GM18909 (cell line): ENCODE data around the gene CHP2.
"Not testable (repeated sequence)": the region's sequence is repeated elsewhere in the genome, so short reads cannot be mapped to it uniquely, and the experiment has no call there.

Source experiments
- ATAC-seq: cut with Tn5 transposase; IDR thresholded peaks from one replicate; pipeline ENCODE4 v1.9.1; 2021; ENCODE audit warnings: mild to moderate bottlenecking; ENCODE audit not compliant: unreplicated experiment, poor library complexity

Gene CHP2

DNA sequence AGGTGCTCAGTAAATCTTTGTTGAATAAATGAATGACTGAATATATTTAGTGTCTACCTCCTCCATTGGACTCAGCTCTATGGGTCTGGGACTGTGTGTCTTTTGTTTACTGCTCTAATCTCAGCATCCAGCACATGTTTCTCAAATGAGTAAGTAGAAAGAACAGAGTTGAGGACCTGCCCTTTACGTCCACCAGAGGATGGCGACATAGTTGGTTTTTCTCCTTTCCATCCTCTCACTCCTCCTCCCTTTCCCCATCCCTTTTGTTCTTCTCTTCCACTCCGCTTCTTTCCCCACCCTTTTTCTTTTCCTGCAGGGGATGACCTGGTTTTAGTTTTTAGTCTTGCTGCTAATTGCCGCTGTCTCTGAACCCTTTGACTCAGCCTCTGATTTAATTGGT lies 12.1 kb upstream of the CHP2 start:
- no peak for ATAC-seq

DNA sequence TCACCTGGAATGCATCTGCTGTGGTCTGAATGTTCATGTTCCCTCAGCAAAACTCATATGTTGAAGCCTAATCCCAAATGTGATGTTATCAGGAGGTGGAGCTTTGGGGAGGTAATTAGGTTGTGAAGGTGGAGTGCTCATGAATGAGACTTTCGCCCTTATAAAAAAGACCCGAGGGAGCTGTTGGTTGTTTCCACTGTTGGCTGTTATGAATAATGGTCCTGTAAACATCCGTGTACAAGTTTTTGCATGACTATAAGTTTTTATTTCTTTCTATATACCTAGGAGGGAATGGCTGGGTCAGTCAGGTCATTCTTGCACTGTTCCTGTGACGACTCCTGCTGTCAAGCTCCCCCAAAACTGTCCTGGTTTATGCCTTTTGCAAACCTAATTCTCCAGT lies 9.6 kb upstream of the CHP2 start:
- ATAC-seq: no peak

DNA sequence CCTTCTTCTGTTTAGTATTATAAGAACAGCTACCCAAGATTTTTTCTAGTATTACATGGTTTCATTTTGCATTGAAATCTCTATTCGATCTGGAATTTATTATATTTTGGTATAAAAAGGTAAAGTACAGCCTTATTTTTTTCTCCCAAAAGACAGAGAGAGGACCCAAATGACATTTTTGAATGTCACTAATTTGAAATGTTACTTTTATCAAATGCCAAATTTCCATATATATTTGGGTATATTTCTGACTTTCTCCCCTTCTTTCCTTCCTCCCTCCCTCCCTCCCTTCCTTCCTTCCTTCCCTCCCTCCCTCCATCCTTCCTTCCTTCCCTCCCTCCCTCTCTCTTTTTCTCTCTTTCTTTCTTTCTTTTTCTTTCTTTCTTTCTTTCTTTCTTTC lies 6.2 kb upstream of the CHP2 start:
- no peak for ATAC-seq

DNA sequence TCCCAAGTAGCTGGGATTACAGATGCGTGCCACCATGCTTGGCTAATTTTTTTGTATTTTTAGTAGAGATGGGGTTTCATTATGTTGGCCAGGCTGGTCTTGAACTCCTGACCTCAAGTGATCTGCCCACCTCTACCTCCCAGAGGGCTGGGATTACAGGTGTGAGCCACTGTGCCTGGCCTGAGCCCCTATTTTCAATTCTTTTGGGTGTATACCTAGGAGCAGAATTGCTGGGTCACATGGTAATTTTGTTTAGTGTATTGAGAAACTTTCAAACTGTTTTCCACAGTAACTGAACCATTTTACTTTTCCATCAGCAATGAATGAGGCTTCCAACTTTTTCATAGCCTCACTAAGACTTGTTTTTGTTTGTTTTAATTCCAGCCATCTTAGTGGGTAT lies 3.8 kb upstream of the CHP2 start:
- not testable (repeated sequence) for ATAC-seq

DNA sequence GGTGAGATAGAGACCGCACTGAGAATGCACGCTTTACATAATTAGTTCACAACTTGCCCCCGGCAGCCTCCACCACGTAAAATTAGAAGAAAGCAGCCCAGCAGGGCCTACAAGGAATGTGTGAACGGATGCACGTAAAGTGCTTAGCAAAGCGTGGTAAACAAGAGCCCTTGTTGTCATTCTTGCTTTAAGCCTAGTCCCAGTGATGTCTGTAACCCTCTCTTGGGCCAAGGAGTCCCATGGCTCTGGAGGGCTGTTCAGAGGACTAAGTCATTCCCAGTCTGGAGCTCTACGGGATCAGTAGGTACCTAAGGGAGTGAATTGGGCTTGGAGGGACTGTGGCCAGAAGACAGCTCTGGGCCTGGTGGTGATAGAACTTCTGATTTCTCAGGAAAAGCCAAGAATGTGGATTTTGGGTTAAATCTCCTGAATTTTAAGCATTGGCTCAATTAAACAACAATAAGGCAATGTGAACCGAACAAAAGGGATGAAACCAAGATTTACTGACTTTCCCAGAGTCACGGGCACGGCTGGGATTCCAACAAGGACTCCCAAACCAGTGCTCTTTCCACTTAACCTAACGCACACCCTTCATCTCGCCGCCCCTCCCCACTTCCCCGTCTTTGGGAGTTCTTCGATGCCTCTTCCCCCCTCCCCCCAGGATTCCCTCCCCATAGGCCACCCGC lies 775 bp upstream of the CHP2 start:
- no peak for ATAC-seq

DNA sequence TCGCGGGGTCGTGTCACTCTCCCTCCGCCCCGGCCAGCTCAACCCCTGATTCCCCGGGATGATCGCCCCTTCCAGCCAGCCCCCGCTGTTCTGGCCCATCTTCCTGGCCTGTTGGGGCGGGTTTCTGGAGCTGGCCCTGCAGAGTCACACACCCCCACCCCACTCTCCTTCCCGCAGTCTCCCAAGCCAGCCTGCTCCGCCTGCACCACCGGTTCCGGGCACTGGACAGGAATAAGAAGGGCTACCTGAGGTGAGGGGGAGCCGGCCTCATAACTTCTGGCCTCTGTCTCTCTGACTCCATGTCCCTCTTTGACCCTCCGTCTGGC lies 621 bp downstream of the CHP2 start:
- ATAC-seq: no peak

DNA sequence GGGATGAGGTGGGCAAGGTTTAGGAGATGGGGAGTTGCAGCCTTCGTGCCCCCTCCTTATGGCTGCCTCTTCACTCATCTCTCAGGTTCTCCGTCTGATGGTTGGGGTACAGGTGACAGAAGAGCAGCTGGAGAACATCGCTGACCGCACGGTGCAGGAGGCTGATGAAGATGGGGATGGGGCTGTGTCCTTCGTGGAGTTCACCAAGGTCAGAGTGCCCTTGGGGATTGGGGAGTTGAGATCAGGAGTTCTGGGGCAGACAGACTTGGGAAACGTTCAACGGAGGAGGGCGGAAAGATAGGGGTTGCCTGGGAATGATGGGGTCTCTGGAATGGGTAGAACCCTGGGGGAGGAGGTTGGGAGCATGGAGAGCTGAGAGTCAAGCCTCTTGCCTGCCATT lies 2.3 kb downstream of the CHP2 start:
- no peak for ATAC-seq

DNA sequence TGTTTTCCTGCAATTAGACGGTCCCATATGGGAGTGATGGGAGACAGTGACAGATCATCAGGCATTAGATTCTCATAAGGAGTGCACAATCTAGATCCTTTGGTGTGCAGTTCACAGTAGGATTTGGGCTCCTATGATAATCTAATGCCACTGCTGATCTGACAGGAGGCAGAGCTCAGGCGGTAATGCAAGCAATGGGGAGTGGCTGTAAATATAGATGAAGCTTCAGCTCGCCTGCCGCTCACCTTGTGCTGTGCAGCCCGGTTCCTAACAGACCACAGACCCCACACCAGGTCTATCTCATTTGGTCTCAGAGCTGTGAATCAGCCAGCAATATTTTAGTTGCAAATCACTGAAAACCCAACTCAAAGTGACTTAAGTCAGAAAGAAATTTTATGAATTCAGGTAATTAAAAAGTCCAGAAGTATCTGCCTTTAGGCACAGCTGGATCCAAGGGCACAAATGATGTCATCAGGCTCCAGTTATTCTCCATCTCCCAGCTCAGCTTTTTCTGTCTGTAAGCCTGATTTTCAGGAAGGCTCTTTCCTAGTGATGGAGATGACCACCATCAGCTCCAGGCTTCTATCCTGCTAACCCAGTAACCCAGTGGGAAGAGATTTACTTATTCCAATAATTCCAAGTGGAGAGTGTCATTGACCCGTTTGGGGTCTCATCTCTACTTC lies 3.3 kb downstream of the CHP2 start:
- ATAC-seq: no peak

DNA sequence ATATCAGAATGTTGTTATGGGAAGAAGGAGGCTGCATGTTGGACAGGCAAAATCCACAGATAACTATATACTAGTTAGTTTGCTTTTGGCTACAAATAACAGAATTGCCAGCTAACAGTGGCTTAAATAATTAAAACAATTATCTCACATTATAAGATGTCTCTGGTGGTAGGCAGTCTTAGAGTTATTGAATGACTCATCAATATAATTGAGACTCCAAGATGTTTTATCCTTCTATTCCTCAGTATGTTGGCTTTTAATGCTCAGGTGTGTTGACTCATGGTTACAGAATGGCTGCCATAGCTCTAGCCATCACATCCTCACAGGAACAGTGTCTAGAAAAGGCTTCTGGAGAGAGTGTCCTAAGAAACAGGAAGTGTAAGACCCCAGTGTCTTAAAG lies 11.1 kb downstream of the CHP2 start:
- no peak for ATAC-seq

DNA sequence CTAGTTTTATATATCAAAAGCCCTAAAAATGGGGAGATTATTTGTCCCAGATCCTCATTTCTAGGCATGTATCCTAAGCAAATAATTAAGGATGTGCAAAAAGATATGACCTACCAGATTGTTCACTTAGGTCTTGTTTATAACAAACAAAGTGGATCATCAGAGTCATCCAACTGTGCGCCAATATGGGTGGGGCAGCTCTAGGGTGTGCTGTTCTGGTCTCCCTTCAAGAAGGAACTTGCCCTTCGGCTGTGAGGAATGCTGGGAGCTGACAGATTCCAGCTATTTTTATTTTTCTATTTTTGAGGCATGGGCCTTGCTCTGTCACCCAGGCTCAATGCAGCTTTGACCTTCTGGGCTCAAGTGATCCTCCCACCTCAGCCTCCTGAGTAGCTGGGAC lies 13.8 kb downstream of the CHP2 start:
- ATAC-seq: no peak

DNA sequence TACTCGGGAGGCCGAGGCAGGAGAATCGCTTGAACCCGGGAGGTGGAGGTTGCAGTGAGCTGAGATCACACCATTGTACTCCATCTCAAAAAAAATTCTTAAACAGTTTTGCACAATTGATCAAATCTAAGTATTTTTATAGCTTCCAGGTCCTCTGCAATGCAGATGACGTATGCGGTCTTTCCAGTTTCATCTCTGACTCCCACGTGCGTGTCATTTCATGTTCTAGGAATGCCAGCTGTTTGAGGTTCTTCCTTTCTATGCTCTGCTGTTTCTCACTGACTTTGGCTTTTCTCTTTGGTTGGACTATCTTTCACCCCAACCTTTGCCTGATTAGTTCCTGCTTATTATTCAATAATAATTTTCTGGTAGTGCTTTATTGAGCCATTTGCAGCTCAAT lies 16.2 kb downstream of the CHP2 start:
- ATAC-seq: no peak

DNA sequence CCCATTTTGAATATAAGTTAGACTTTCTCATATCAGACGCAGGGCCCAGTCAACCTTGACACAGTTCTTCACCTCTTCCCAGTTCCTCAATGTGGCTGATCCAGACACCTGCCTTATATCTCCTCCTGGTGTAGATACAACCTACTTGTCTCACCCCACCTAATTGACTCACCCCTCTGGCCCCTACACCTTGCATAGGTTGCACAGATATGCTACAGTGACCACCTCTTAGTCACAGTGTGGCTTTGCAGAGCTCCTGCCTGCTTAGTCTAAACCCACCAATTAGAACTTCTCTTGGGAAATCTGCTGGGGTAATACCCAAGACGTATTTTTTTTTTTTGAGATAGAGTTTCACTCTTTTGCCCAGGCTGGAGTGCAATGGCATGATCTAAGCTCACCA lies 16.8 kb downstream of the CHP2 start:
- ATAC-seq: no peak

DNA sequence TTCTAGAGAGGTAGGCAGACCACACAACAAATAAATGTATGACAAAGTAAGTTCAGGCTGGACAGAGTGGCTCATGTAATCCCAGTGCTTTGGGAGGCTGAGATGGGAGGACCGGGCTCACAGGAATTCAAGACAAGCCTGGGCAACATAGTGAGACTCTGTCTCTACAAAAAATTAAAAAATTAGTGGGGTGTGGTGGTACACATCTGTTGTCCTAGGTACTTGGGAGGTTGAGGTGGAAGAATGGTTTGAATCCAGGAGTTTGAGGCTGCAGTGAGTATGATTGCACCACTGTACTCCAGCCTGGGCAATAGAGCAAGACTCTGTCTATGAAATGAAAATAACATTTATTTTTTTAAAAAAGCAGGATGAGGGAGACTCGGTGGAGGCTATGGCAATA lies 18.5 kb downstream of the CHP2 start:
- no peak for ATAC-seq

DNA sequence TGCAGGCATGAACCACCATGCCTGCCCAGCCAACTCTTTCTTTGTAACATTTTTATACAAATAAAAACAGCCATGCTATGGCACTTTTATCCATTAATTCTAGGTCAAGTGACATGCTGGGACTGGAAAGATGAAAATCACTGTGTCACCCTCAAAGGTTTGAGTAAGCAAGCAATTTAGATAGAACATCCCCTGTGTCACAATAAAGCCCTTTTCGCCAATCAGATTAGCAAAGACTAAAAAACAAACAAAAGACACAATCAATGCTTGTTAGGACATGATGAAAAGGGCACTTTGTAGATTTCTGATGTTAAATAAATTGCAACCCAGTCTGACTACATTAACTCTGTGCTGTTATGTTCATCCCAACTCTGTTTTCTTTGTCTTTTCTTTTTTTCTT lies 26.4 kb downstream of the CHP2 start:
- ATAC-seq: no peak

DNA sequence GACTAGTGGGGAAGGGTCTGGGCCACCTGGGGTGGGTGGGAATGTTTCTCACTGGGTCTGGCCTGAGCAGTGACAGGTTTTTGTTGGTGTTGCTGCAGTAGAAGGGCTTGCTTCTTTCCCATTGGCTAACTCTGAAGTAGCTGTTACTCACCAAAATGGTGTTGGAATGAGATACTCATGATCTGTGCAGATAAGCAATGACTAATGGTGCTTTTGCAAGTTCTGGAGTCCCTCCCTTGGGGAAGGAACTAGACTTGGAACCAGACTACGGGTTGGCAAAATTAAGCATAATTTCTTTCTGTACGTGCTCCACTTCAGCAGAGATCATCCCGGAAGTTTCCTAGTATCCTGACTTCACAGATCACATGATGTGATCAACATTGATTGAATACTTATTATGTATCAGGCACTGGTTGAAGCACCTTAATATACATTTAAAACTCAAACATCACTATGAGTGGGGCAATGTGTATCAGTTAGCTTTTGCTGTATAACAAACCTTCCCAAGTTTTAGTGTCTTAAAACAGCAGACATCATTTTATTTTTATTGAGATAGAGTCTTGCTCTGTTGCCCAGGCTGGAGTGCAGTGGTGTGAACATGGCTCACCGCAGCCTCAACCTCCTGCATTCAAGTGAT lies 30.1 kb downstream of the CHP2 start:
- no peak for ATAC-seq

DNA sequence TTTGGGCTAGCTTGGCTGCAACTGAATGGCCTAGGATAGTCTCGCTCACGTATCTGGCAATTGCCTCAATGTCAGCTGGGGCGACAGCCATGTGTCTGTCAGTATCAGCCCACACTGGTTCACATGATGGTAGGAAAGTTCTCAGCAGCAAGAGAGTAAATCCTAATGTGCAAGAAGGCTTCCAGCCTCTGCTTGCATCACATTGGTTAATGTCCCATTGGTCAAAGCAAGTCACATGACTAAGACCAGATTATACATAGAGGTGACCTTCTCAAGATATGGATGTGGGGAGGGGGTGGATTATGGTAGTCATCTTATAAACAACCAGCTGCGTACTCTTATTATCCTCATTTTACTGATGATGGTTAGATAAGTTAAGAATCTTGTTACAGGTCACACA lies 31.0 kb downstream of the CHP2 start:
- no peak for ATAC-seq

DNA sequence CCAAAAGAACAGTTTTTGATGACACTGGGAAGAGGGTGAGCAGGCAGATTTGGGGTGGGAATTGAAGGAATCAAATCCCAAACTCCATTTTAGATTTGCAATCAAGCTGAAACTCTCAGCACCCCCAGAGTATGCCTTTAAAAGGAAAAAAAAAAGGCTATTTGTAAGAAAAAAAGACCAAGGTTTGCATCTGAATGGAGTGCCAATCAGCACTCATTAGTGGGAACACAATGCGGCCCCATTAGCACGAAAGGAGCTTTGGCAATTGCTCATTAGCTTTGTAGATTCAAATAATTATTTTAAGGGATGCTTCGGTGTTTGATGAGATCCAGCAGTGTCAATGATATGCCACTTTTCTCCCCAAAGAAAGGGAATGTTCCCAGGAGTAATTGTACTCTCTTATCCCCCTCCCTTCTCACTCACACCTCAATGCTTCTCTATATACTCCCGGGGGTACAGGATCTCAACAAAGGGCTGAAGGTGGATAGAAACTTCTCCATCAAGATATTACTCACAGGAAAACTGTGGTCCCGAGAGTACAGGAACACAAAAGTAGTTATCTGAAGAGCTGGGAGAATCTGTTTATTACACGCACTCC lies 32.2 kb downstream of the CHP2 start:
- no peak for ATAC-seq

DNA sequence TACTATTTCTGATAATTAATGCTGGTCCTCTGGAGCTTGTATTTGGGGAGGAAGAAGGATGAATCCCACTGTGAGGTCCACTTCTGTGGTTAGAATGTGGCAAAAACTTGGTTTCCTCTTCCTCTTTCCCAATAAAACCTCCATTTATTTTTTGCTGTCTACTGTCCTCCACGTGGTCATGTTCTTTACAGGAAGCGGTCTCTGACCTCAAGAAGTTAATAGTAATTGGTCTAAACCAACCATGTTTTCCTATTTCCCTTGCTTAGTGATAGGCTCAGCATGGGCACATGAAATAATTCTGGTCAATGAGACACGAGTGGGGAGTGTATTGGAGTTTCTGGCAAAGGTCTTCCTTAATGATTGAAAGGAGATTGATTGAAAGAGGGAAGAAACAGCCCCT lies 33.9 kb downstream of the CHP2 start:
- ATAC-seq: no peak

DNA sequence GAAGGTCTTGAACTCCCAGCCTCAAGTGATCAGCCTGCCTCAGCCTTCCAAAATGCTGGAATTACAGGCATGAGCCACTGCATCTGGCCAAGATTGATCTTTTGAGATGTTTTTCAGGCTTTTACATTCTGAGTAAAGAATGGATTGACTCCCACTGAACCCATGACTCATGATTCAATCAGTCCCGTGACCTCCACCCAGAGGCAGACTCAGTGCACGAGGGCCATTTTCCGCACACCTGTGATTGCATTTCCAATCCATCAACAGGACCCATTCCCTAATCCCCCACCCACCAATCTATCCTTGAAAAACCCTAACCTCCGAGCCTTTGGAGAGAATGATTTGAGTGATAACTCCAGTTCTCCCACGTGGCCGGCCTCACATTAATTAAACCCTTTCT lies 40.6 kb downstream of the CHP2 start:
- no peak for ATAC-seq

DNA sequence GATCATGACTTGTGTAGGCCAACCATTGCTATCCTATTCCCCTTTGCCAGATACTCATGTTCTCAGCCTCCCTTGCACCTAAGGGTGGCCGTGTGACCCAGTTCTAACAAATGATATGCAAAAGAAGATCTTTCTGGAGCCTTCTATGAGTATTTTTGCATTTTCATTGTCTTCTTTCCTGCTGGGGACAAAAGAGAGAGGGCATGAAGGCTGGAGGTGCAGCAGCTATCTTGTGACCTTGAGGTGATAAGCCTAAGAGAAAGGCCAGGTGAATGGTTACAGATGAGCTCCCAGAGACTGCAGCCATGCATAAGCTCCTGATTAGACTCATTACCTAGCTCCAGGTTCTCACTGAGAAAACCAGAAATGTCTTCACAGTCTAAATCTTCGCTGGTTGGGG lies 42.1 kb downstream of the CHP2 start:
- ATAC-seq: no peak

DNA sequence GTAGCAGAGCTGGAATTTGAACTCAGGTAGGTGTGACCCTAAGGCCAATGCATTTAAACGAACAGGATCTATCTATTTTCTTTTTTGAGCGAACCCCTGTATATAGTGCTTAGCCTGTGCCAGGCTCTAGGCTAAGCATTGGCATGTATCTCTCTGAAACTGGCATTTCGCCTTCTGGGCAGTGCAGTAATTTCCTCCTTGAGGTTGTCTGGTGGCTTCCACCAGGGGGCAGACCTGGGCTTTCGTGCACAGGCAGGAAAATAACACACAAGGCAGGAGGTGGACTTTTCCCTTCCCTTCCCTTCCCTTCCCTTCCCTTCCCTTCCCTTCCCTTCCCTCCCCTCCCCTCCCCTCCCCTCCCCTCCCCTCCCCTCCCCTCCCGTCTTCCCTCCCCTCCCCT lies 46.6 kb downstream of the CHP2 start:
- ATAC-seq: no peak

DNA sequence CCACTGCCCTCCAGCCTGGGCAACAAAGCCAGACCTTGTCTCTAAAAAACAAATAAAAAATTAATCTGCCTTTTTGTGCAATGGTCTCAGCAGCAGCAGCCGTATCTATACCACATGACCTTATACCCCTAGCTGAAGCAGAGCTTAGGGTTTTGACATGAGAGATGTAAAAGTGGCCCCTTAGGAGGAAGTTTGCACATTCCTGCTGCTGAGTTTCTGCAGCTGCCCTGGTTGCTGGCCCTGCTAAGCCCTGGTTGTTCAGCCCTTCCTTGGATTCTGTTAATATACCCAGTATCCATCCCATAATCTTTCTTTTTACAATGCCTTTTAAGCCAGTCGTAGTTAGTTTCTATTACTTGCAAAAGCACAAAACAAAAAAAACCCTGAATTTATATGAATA lies 48.0 kb downstream of the CHP2 start:
- ATAC-seq: no peak
